CD14-positive monocyte (primary cell): Measurements from ENCODE around the gene ANKRD37. TPM values are rescaled to one million over a fixed set of nuclear protein-coding genes. Genes with fewer than 3 reads are reported as not detected.
"Not testable (repeated sequence)": the region's sequence is repeated elsewhere in the genome, so short reads cannot be mapped to it uniquely, and the experiment has no call there.

Source experiments
- DNase-seq, 3 donors: peaks; one replicate each; pipeline ENCODE4 v3.0.0-alpha.2; 2011 to 2022
- H2AFZ ChIP-seq: 2 replicates; pipeline ENCODE4 v1.6.0; 2012; ENCODE audit warnings: mild to moderate bottlenecking, low read depth, low read length, inconsistent platforms; ENCODE audit not compliant: insufficient read depth, poor library complexity, severe bottlenecking
- H3K27ac ChIP-seq, 2 donors: 1 replicate in 1 of 2; 2 replicates in 1 of 2; pipeline ENCODE4 v1.5.1; 2012 to 2013; ENCODE audit warnings: low read length in 2 of 2, control low read depth in 1 of 2, inconsistent platforms in 1 of 2, low read depth in 1 of 2, mild to moderate bottlenecking in 1 of 2
- H3K27me3 ChIP-seq, 2 donors: one replicate each; pipeline versions ENCODE4 v1.6.0 to v1.6.1; 2011 to 2013; ENCODE audit warnings: low read length in 2 of 2; ENCODE audit not compliant: control insufficient read depth in 2 of 2, insufficient read depth in 2 of 2
- H3K36me3 ChIP-seq, 2 donors: replicated peaks in 1 of 2; 1 replicate in 1 of 2; 2 replicates in 1 of 2; pipeline versions ENCODE4 v1.5.1 to v1.6.1; 2012 to 2013; ENCODE audit warnings: low read length in 2 of 2, control low read depth in 1 of 2, inconsistent platforms in 1 of 2, mild to moderate bottlenecking in 1 of 2; ENCODE audit not compliant: insufficient read depth in 2 of 2, control insufficient read depth in 1 of 2
- H3K4me1 ChIP-seq, 2 donors: 1 replicate in 1 of 2; 2 replicates in 1 of 2; pipeline versions ENCODE4 v1.5.1 to v1.6.1; 2012 to 2013; ENCODE audit warnings: low read length in 2 of 2, control low read depth in 1 of 2, inconsistent platforms in 1 of 2, mild to moderate bottlenecking in 1 of 2, moderate library complexity in 1 of 2; ENCODE audit not compliant: insufficient read depth in 2 of 2, control insufficient read depth in 1 of 2
- H3K4me2 ChIP-seq: replicated peaks from 2 replicates; pipeline ENCODE3; 2012; ENCODE audit warnings: low read length, moderate library complexity, mild to moderate bottlenecking; ENCODE audit not compliant: poor library complexity, severe bottlenecking; ENCODE audit errors: extremely low read depth
- H3K4me3 ChIP-seq, 3 experiments: fragments of 200-600 bp in 1 of 3; sonication (generic) in 1 of 3; replicated peaks in 1 of 3; 1 replicate in 2 of 3; 2 replicates in 1 of 3; pipeline ENCODE4 v1.5.1; 2011 to 2013; ENCODE audit warnings: low read length in 3 of 3, mild to moderate bottlenecking in 3 of 3, control low read depth in 2 of 3, low read depth in 2 of 3, inconsistent platforms in 1 of 3, moderate library complexity in 1 of 3
- H3K79me2 ChIP-seq: 2 replicates; pipeline ENCODE4 v1.6.0; 2012; ENCODE audit warnings: mild to moderate bottlenecking, control low read depth, inconsistent platforms, low read length, moderate library complexity; ENCODE audit not compliant: insufficient read depth
- H3K9ac ChIP-seq: 2 replicates; pipeline ENCODE4 v1.6.0; 2017; ENCODE audit warnings: low read length, mild to moderate bottlenecking; ENCODE audit not compliant: insufficient read depth, poor library complexity, severe bottlenecking
- H3K9me3 ChIP-seq, 2 donors: replicated peaks in 1 of 2; 1 replicate in 1 of 2; 2 replicates in 1 of 2; pipeline versions ENCODE4 v1.5.1 to v1.6.1; 2012 to 2013; ENCODE audit warnings: low read length in 2 of 2, control low read depth in 1 of 2; ENCODE audit not compliant: control insufficient read depth in 1 of 2, insufficient read depth in 1 of 2
- H4K20me1 ChIP-seq: 2 replicates; pipeline ENCODE4 v1.6.0; 2012; ENCODE audit warnings: mild to moderate bottlenecking, low read length, control low read depth, moderate library complexity; ENCODE audit not compliant: insufficient read depth
- H3K27ac Mint-ChIP-seq, 7 donors: one replicate each; pipeline ENCODE4 v1.8.0; 2020; ENCODE audit warnings: mild to moderate bottlenecking in 7 of 7, mixed read lengths in 7 of 7, moderate library complexity in 6 of 7, inconsistent platforms in 2 of 7
- H3K27me3 Mint-ChIP-seq, 3 donors: one replicate each; pipeline ENCODE4 v1.8.0; 2021 to 2022; ENCODE audit warnings: low read depth in 3 of 3, mild to moderate bottlenecking in 3 of 3, mixed read lengths in 3 of 3, moderate library complexity in 3 of 3, inconsistent platforms in 1 of 3
- H3K36me3 Mint-ChIP-seq, 2 donors: one replicate each; pipeline ENCODE4 v1.8.0; 2020; ENCODE audit warnings: mixed read lengths in 2 of 2, inconsistent platforms in 1 of 2, mild to moderate bottlenecking in 1 of 2
- H3K4me1 Mint-ChIP-seq: one replicate; pipeline ENCODE4 v1.8.0; 2020; ENCODE audit warnings: mild to moderate bottlenecking, mixed read lengths
- H3K4me3 Mint-ChIP-seq, 2 donors: one replicate each; pipeline ENCODE4 v1.8.0; 2020; ENCODE audit warnings: mild to moderate bottlenecking in 2 of 2, mixed read lengths in 2 of 2, moderate library complexity in 1 of 2
- H3K9me3 Mint-ChIP-seq, 7 donors: one replicate each; pipeline ENCODE4 v1.8.0; 2020 to 2022; ENCODE audit warnings: mixed read lengths in 7 of 7, mild to moderate bottlenecking in 6 of 7, moderate library complexity in 6 of 7, inconsistent platforms in 2 of 7
- CTCF ChIP-seq: fragments of 200-600 bp; IDR thresholded peaks from one replicate; pipeline ENCODE4 v1.8.0; 2022; ENCODE audit warnings: antibody characterized with exemption, mild to moderate bottlenecking
- WGBS: methylation state at CpG from one replicate; pipeline ENCODE4 v1.1.5; 2013; ENCODE audit warnings: missing lambda C conversion rate; ENCODE audit not compliant: insufficient coverage; 5-methylcytosine and 5-hydroxymethylcytosine counted together
- intact Hi-C, 2 donors: fragments of 100-400 bp; cut with micrococcal nuclease; formaldehyde crosslinking; loops; one replicate each; pipeline versions ENCODE4 v1.15.0 to v1.15.1; 2023
- polyA plus RNA-seq, 3 donors: library from polyadenylated mRNA; depleted of rRNA in 1 of 3; unstranded in 2 of 3; stranded (reverse) in 1 of 3; fragments of 300-500 nt in 2 of 3; fragments of >200 nt in 1 of 3; fragmentation: Illumina TruSeq in 2 of 3; gene quantifications; 1 replicate in 2 of 3; 2 replicates in 1 of 3; pipeline ENCODE4 v1.2.3, GENCODE V29; 2012 to 2021

ANKRD37 gene
- polyA plus RNA-seq, 3 donors: 4.2 to 6.5 (median 5.4) TPM

- no peak for DNase-seq
- no peak overlapping the region for H3K27ac Mint-ChIP-seq
- no peaks in the 10 kb centered on the region for H3K9me3 ChIP-seq
- H3K79me2 ChIP-seq: no peaks in the 10 kb centered on the region
- no peaks in the 10 kb centered on the region for H3K4me1 ChIP-seq
- H3K27ac ChIP-seq: no peak overlapping the region
- H3K36me3 ChIP-seq: no peaks in the 10 kb centered on the region
- no peaks in the 10 kb centered on the region for H3K36me3 Mint-ChIP-seq
- H4K20me1 ChIP-seq: no peaks in the 10 kb centered on the region
- H3K9me3 Mint-ChIP-seq: peaks cover 0 to 2% (median 0%) of the 10 kb centered on the region in 7 donors
- H3K27me3 Mint-ChIP-seq: peaks cover 0 to 7% (median 3%) of the 10 kb centered on the region in 3 donors
- TF ChIP-seq CTCF: no peak
- 100% methylated on average over 3 of the region's 3 CpGs for WGBS
- H3K4me3 ChIP-seq: no peak overlapping the region
- no peaks in the 10 kb centered on the region for H3K27me3 ChIP-seq
- H2AFZ ChIP-seq: no peak overlapping the region
- no peak overlapping the region for H3K4me2 ChIP-seq
- H3K4me1 Mint-ChIP-seq: no peaks in the 10 kb centered on the region
- intact Hi-C loops: no loop called here
- no peak overlapping the region for H3K9ac ChIP-seq
- H3K4me3 Mint-ChIP-seq: no peak overlapping the region
Measured at GRCh38 chr4:185361872-185362271, 34.8 kb upstream of the ANKRD37 start.

- H3K4me3 Mint-ChIP-seq, H3K9me3 Mint-ChIP-seq, DNase-seq, H3K27ac ChIP-seq, intact Hi-C loops, H3K4me2 ChIP-seq, H3K4me1 Mint-ChIP-seq, H3K4me3 ChIP-seq, H3K27ac Mint-ChIP-seq, H3K27me3 ChIP-seq, H4K20me1 ChIP-seq, H3K9me3 ChIP-seq, H3K4me1 ChIP-seq, H2AFZ ChIP-seq, H3K36me3 ChIP-seq, H3K36me3 Mint-ChIP-seq, H3K79me2 ChIP-seq, H3K27me3 Mint-ChIP-seq, H3K9ac ChIP-seq: not testable (repeated sequence)
- WGBS: no CpG with 5 or more reads among the region's 6 CpGs
Measured at GRCh38 chr4:185362570-185362969, 34.1 kb upstream of the ANKRD37 start.
